ENCODE results near the gene IRGC.
"Not testable (repeated sequence)": the region's sequence is repeated elsewhere in the genome, so short reads cannot be mapped to it uniquely, and the experiment has no call there.

Gene IRGC, protein sequence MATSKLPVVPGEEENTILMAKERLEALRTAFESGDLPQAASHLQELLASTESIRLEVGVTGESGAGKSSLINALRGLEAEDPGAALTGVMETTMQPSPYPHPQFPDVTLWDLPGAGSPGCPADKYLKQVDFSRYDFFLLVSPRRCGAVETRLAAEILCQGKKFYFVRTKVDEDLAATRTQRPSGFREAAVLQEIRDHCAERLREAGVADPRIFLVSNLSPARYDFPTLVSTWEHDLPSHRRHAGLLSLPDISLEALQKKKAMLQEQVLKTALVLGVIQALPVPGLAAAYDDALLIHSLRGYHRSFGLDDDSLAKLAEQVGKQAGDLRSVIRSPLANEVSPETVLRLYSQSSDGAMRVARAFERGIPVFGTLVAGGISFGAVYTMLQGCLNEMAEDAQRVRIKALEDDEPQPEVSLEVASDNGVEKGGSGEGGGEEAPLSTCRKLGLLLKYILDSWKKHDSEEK

DNA sequence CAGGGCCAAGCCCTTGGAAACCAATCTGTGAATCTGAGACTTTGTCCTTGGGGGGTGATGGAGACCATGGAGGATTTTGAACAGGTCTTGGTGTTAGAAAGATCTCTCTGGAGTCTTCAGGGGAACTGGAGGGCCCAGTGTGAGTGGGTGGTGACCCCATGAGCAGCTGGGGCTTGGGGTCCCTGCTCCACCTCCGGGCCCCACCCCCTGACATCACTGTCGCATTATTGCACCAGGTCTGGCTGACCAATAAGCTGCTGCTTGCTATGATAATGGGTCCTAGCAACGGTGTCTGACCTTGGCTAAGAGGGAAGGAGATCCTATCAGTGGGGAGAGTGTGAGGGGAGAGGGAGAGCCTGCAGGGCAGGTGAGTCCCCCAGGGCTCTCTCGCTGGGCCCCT is at the start of gene IRGC:
Gene IRGC, plus strand, starts transcription at position 301 of the 400 bp plus-strand sequence. CDS start 2,483 bp downstream, outside the sequence.
- DNase-seq = no peak

DNA sequence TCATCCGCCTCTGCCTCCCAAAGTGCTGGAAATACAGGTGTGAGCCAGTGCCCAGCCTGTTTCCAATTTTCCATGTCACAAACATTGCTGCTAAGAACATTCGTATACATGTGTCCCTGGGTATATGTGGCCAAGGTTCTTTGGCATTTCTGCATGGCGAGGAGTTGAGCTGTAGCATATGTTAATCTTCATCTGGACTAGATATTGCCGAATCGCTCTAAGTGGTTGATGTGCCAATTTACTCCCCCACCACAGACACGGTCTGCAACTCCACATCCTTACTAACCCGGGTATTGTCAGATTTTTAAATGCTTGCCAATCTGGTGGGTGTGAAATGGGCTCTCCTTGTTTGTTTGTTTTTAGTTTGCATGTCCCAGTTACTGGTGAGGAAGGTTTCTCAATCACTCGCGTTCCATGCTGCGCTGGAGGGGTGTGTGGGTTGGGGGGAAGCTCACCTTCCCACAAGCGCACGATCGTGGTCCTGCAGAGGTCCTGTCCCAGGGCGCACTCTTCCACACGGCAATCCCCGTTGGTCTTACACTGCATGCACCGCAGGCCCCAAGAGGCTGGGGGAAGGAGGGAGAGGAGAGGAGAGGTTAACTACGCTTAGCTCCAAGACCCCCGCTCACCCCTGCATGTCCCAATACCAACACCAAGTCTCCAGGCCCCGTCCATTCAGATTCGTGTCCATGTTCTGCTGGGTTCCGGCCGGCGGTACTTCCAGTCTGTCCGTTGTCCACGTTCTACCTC is 48.6 kb upstream of the IRGC start:
- no peak for DNase-seq

DNA sequence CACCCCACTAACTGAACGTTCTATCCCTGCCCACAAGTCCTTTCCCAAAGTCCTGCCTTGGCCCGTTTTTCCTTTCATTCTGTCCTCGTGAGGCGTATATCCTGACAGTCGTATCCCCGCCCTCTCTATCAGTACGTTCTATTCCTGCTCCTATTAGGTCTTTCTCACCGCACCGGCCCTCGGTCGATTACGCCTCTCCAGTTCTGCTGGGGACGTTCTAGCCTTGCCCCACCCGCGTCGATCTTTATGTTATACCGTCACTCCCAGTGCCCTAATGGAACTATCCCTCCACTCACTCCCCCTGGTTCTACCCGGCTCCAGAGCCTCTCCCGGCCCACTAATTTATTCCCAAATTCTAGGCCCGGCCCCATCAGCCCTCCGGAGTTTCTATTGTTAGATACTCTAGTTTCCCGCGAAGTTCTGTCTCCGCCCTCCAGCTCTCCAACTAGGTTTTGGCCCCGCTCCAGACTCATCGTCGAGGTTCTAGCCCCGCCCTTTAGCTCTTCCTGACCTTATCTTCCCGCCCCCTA is 47.9 kb upstream of the IRGC start:
- no peak for DNase-seq

DNA sequence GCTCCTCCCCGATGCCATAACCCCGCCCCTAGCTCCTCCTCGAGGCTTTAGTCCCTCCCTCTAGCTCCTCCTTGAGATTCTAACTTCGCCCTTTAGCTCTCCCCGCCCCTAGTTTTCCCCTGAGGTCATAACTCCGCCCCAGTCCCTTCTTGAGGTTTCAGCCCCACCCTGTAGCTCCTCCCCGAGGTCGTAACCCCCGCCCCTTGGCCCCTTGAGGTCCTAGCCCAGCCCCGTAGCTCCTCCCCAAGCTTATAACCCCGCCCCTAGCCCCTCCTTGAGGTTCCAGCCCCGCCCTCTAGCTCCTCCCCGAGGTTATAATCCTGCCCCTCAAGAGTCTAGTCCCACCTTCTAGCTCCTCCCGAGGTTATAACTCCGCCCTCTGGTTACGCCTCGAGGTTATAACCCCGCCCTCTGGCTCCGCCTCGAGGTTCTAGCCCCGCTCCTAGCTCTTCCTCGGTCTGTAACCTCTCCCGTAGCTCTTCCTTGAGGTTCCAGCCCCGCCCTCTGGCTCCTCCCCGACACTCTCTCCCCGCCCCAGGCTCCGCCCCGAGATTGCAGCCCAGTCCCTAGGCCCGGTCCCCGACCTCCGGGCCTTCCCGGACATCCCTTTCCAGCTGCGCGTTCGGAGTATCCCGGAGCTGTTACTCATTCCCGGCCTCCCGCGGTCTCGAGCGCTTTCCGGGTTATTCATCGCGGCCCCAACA is 47.3 kb upstream of the IRGC start:
- peak; percentile 98 for DNase-seq

DNA sequence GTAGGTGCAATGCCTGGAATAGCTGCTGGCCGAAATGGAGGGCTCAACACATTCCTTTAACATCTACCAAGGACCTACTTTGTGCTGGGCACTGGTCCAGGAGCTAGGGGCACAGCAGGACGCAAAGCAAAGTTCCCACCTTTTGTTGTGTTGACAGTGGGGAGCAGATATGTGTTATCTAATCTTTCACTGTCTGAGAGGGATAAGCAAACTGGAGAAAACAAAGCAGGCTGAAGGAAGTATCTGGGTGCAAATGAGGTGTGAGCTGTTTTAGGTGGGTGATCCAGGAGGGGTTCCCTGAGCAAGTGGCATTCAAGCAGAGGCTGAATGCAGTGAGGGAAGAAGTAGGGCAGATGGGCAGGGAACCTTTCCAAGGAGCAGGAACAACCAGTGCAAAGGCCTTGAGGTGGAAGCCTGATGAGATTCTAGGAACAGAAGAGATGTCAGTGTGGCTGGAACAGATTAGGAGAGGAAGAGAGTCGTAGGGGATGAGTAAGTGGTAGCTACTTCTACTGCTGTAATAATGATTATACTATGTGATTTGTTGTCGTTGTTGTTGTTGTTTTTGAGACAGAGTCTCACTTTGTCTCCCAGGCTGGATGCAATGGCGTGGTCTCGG is 43.7 kb upstream of the IRGC start:
- DNase-seq = no peak

DNA sequence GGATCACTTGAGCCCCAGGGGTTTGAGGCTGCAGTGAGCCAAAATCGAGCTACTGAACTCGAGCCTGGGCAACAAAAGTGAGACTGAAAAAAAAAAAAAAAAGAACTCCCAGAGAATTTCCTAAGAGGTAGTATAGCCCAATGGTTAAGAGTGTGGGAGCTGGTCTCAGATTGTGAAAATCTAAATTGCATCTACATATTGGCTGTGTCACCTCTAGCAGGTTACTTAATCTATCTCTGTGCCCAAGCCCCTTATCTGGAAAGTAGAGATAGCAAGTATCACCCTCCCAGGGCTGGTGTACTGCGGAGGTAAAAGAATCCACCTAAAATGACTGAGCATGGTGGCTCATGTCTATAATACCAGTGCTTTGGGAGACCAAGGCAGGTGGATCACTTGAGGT is 42.2 kb upstream of the IRGC start:
- no peak for DNase-seq

DNA sequence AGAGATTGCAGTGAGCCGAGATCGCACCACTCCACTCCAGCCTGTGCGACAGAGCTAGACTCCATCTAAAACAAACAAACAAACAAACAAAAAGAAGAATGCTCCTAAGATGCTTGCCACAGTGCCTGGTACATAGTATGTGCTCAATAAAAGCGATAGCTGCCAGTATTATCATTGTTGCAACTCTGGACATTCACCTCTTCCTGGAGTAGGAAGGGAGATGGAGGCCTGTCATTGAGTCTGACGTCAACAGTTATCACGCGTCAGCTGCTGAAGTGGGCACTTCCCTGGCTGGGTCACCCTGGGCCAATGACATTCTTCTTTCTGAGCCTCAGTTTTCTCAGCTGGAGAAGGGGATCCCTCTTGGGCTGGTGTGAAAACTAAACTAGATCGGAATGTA is 41.7 kb upstream of the IRGC start:
- DNase-seq = no peak

DNA sequence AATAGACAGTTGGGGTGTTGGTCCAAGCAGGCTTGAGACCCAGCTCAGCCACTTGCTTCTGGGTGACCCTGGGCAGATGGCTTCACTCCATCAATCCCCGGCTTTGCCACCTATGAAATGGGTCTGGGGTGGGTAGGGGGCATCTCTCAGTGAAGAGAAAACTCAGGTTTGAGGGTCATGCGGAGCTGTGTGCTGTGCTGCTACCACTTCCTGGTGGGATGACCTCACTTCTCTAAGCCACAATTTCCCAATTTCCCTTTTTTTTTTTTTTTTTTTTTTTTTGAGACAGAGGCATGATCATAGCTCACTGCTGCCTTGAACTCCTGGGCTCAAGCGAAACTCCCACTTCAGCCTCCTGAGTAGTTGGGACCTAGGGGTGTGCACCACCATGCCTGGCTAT is 41.3 kb upstream of the IRGC start:
- no peak for DNase-seq

DNA sequence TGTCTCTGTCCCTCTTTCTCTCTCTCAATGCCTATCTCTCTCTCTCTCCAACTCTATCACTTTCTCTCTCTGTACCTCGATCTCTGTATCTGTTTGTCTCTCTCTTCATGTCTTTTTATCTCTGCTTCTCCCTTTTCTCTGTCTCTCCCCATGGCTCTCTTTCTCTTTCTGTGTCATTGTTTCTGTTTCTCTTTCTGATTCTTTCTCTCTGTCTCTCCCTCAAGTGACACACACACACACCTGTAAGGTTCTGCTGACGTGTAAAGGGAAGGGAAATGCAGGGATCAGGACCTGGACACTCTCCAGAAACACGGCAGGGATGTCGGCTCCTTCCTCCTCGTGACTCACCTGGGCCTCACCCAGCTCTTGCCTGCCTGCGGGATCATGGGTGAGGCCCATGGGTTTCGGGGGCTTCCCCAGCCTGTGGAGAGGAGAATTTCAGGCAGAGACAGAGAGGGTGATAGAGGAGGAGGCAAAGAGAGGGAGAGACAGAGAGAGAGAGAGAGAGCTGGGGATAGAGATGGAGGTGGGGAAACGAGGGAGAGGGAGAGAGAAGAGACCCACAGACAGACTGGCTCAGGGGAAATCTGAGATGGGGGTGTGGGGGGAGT is 40.5 kb upstream of the IRGC start:
- no peak for DNase-seq

DNA sequence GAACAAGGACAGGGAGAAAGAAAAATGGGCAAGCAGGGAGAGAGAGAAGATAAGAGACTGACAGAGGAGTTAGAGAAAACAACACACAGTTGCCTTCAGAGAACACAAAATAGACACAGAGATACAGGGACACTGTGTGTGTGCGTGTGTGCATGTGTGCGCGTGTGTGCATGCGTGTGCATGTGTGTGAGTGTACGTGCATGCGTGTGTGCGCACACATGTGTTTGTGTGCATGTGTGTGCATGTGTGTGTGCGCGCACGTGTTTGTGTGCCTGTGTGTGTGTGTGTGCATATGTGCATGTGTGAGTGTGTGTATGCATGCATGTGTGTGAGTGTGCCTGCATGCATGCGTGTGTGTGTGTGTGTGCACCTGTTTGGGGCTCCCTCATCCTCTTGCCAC is 40.0 kb upstream of the IRGC start:
- DNase-seq = no peak

DNA sequence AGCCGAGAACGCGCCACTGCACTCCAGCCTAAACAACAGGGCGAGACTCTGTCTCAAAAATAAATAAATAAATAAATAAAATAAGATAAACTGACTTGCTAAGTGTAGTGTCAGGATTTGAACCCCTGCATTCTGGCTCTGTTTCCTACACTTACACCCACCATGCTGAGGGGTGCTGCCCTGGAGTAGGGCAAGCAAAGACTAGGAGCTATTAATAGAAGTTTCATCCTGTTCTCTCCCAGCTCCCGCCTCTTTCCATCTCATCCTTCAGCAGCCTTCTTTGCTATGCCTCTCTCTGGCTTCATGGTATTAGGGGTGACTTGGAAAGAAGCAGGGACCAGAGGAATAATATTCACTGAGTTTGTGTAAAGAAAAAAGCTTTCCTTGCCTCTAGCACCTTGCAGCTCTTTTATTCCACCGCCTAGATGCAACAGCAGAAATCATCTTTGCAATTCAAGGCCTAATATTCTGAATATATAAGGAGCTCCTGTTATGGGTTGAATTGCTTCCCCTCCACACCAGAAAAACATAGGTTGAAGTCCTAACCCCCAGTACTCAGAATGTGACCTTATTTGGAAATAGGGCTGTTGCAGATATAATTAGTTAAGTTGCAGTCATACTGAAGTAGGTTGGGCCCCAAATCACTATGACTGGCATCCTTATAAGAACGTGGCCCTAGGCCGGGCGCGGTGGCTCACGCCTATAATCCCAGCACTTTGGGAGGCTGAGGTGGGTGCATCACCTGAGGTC is 37.2 kb upstream of the IRGC start:
- no peak for DNase-seq

DNA sequence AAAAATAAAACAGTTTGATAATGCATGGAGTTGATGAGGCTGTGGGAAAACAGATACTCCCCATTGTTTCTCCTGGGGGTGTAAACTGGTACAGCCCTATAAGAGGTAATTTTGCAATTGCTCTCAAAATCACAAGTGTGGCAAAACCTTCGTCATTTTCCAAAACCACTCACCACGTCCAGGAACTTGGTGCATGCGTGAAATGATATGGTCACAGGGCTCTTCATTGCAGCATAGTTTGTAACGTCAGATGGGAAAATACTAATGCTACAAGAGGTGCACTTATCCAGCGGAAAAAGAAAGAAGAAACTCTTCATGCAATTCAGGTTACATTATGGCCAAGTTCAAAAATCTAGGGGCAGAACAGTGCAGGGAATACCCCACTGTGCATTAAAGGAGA is 34.1 kb upstream of the IRGC start:
- DNase-seq = no peak

DNA sequence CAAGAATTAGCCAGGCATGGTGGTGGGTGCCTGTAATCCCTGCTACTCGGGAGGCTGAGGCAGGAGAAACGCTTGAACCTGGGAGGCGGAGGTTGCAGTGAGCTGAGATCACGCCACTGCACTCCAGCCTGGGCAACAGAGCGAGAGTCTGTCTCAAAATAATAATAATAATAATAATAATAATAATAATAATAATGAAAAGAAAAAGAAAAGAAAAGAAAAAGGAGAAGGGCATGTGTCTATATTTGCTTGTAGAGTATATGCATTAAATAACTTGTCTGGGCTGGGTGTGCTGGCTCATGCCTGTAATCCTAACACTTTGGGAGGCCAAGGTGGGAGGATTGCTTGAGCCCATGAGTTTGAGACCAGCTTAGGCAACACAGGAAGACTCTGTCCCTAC is 33.6 kb upstream of the IRGC start:
- DNase-seq = not testable (repeated sequence)

DNA sequence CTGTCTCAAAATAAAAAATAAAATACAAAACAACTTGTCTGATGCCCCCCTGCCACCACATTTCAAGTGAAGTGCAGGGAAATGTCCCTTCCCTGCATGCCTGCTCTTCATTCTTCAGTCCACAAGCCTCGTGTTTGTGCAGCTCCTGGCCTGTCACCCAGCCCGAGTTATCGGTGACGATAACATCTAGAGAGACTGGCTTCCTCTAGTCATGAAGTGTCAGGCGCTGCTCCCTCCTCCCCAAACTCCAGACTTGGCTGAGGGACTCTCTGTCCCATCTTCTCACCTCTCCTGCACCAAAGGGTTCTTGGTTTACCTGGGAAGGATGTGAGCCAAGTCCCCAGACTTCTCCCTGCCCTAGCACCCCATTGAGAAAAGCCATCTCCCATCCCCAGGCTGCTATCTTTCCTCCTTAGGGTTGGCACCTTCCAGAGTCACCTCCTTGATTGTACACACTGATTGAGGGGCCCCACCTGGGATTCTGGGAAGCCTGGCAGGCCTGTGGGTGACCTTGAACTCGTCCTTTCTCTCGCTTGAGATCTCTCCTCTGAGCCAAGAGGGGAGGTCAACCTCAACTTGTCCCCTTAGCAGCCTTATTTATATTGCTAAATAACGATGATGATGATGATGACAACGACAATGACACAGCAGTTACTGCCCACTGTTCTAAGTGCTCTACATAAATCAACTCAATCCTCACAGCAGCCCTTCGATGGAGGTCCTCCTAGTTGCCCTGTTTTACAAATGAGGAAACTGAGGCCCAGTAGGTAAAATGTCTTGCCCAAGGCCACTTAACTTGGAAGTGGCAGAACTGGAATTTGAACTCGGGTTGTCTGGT is 32.8 kb upstream of the IRGC start:
- DNase-seq = no peak

DNA sequence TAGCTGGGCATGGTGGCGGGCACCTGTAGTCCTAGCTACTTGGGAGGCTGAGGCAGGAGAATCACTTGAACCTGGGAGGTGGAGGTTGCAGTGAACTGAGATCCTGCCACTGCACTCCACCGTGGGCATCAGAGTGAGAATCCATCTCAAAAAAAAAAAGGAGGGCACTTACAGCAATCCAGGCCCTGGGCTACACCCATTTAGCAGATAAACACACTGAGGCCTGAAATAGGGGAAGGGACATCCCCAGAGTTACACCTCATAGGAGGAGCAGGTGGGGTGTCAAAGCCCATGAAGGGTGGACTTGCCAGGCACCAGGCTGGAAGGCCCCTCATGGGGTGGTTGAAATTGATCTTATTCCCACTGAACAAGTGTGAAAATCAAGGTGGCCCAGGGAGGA is 32.0 kb upstream of the IRGC start:
- DNase-seq = no peak

DNA sequence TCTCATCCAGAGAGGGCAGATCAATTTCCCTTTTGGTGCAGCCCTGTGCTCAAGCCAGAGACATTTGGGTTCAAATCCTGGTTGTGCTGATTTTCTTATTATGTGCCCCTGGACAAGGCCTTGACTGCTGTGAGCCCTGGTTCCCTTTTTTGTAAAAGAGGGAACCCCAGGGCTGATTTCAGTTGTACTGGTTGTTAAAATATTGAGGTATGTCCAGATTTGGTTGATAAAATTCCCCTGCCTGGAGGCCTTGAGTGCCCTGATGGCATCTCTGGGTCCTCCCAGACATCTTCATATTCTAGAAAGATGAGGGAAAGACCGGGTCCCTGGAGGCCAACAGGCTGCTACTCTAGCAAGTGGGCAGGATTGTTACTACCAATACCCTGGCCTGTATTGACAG is 31.6 kb upstream of the IRGC start:
- DNase-seq = no peak

DNA sequence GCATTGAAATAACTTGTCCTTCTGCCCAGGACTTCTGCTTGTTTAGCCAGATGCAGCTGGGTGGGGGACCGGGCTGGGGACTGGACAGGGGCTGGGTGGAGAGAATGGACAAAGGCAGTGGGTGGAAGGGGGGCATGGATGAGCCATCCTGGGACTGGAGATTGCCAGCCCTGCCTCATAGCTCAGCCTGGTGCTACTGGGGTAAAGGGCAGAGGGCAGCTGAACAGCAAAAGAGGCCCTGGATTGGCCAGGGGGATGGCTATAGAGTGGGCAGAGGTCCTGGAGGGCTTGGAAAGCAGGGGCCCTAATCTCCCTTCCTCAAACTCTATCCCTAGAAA is 28.2 kb upstream of the IRGC start:
- DNase-seq = no peak

DNA sequence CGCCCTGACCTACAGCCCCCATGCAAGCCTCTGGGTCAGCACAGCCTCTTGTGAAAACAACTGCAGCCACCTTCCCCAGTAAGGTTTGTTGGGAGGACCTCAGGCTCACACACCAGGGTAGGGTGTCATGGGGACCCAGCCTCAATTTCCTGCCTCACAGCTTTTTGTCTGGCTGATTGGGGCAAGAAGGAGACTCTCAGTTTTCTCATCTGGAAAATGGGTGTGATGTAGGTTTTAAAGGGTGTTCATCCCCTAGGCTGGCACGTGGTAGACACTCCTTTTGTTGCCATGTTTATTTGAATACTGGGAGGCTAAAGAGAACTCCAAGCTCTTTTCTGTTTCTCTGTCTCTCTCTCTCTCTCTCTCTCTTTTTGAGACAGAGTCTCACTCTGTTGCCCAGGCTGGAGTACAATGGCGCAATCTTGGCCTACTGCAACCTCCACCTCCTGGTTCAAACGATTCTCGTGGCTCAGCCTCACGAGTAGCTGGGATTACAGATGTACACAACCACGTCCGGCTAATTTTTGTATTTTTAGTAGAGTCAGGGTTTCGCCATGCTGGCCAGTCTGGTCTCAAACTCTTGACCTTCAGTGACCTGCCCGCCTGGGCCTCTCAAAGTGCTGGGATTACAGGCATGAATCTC is 27.7 kb upstream of the IRGC start:
- DNase-seq = no peak

DNA sequence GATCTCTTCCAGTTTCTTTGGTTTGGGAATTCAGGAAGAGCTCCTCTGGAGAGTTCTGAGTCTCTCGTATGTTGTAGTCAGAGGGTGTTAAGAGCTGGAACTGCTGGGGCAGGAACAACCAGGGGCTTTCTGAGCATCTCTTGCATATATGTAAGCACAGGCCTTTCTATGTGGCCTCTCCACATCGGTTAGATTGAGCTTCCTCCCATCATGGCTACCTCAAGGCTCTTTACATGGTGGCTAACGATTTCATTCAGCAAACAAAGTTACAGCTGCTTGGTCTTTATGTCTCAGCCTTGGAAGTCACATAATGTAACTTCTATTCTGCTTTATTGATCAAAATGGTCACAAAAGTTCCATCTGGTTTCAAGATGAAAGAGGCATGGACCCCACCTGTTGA is 25.4 kb upstream of the IRGC start:
- DNase-seq = no peak

DNA sequence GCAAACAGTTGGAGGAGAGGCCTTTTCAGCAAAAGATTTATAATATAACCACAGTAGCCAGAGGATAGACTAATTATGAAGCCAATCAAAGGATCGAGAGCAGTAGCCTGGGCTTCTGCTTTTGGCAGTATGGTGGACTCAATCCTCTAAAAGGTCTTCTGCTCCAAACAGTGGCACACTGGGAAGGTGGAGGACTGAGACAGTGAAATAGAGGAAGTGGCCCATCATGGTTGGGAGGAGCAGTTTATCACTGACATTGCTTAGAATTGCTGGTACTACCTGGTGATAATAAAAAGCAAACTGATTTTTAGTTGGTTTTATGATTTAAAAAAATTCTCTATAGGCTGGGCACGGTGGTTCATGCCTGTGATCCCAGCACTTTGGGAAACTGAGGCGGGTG is 25.0 kb upstream of the IRGC start:
- no peak for DNase-seq
